ENCODE measurements around the gene FLNC. TPM values are rescaled to one million over a fixed set of nuclear protein-coding genes. Genes with fewer than 3 reads are reported as not detected.
A peak's percentile ranks its signal among the peaks of the same experiment; 100 is the strongest.

The FLNC gene
- total and polyA plus RNA-seq, 2 of the 13 experiments (the other 11 are each of a cell fraction or from before 2014, with no cell fraction given), result 0.02 TPM; not detected in 1

- no peak for TF ChIP-seq ATF6 (CRISPR knock-in tag; conservative IDR thresholded peaks at IDR 0.05)
- peak; percentile 16; the same call in 1 of the 2 replicates for TF ChIP-seq SPEN (CRISPR knock-in tag; IDR thresholded peaks at IDR 0.05; ENCODE audit: low read depth)
- TF ChIP-seq ZNF318 (CRISPR knock-in tag; IDR thresholded peaks at IDR 0.05), result peak; percentile 61; the same call in 1 of the 2 replicates
- no peak; the same call in 1 of the 2 replicates for TF ChIP-seq ATF1 (CRISPR knock-in tag; IDR thresholded peaks at IDR 0.05)
- no peak for TF ChIP-seq CC2D1A (CRISPR knock-in tag; IDR thresholded peaks at IDR 0.05)
- TF ChIP-seq FOXO1 (CRISPR knock-in tag; IDR thresholded peaks at IDR 0.05), result no peak
- TF ChIP-seq ZNF256 (CRISPR knock-in tag; conservative IDR thresholded peaks at IDR 0.05), result no peak
- TF ChIP-seq EHMT2 (IDR thresholded peaks at IDR 0.05; ENCODE audit: borderline replicate concordance, low read depth, low read length), result no peak
- no peak for TF ChIP-seq SP140L (CRISPR knock-in tag; IDR thresholded peaks at IDR 0.05; ENCODE audit: borderline replicate concordance)
- TF ChIP-seq ZC3H13 (CRISPR knock-in tag; IDR thresholded peaks at IDR 0.05), result no peak
- no peak for TF ChIP-seq YY1 (IDR thresholded peaks at IDR 0.05; ENCODE audit: insufficient read depth, insufficient replicate concordance, low read depth, low read length)
- no peak for TF ChIP-seq ZNF326 (CRISPR knock-in tag; IDR thresholded peaks at IDR 0.05; ENCODE audit: borderline replicate concordance)
- TF ChIP-seq ONECUT2 (CRISPR knock-in tag; IDR thresholded peaks at IDR 0.05), result no peak
- TF ChIP-seq KLF13 (CRISPR knock-in tag; IDR thresholded peaks at IDR 0.05), result no peak
- peak; percentile 50; the same call in 1 of the 2 replicates for TF ChIP-seq DRAP1 (CRISPR knock-in tag; IDR thresholded peaks at IDR 0.05)
- no peak for TF ChIP-seq ZNF160 (CRISPR knock-in tag; IDR thresholded peaks at IDR 0.05)
- no peak for TF ChIP-seq ZFP1 (CRISPR knock-in tag; IDR thresholded peaks at IDR 0.05)
- TF ChIP-seq POLR2AphosphoS5 (IDR thresholded peaks at IDR 0.05; ENCODE audit: low read depth, low read length), result peak; percentile 76
- no peak for TF ChIP-seq ZNF777 (CRISPR knock-in tag; IDR thresholded peaks at IDR 0.05)
- TF ChIP-seq RARA (CRISPR knock-in tag; IDR thresholded peaks at IDR 0.05), result no peak
- no peak for TF ChIP-seq GFI1 (CRISPR knock-in tag; IDR thresholded peaks at IDR 0.05; ENCODE audit: borderline replicate concordance)
Measured at GRCh38 chr7:128862571-128863432, 32.6 kb downstream of the FLNC start, which contains the start of gene ATP6V1F (continued).
